Spleen (tissue), 7 donors: ENCODE data around the gene DCAF4.

Experiments
- POLR2A ChIP-seq, 3 donors: fragments of 450-650 bp; IDR thresholded peaks; one replicate each; pipeline ENCODE4 v1.5.1; 2017; ENCODE audit warnings: antibody characterized with exemption in 3 of 3, mild to moderate bottlenecking in 1 of 3
- POLR2AphosphoS5 ChIP-seq, 3 donors: sonication (generic); formaldehyde crosslinking; IDR thresholded peaks; one replicate each; pipeline ENCODE4 v1.5.1; 2017; ENCODE audit warnings: antibody characterized with exemption in 3 of 3
- TF ChIP-seq, protein P1 (sequence below), 11 experiments: fragments of 200-600 bp in 7 of 11; fragments of 450-650 bp in 4 of 11; sonication (generic) in 4 of 11; IDR thresholded peaks in 8 of 11; conservative IDR thresholded peaks in 3 of 11; 1 replicate in 7 of 11; 2 replicates in 4 of 11; pipeline versions ENCODE4 v1.4.0 to v1.8.0; 2016 to 2021; ENCODE audit warnings: antibody characterized with exemption in 11 of 11, inconsistent platforms in 4 of 11, mild to moderate bottlenecking in 1 of 11
- donor health status: DM: no; HTN: no; CAD: no; lungs with moderate emphysema.
- donor health status: DM: no; HTN: no; CAD: no.
- donor health status: DM: no; HTN: no; CAD: no.

DNA sequence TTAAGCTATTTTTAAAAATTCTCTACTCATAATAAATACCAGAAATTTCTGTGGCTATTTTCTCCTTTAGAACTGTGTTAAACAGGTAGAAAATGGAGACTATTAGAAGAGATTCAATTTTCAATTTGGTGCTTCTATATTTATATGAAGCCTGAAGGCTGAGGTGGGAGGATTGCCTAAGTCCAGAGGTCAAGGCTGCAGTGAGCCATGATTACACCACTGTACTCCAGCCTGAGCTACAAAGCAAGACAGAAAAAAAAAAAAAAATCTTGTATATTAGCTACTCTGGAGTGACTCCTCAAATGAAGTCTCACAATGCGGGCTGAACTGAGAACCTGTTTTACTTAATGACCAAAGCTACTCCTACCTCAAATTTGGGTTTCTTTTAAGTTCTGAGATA lies 22.5 kb upstream of the DCAF4 start:
- TF ChIP-seq POLR2A (IDR thresholded peaks at IDR 0.05): no peak
- TF ChIP-seq, protein P1, sequence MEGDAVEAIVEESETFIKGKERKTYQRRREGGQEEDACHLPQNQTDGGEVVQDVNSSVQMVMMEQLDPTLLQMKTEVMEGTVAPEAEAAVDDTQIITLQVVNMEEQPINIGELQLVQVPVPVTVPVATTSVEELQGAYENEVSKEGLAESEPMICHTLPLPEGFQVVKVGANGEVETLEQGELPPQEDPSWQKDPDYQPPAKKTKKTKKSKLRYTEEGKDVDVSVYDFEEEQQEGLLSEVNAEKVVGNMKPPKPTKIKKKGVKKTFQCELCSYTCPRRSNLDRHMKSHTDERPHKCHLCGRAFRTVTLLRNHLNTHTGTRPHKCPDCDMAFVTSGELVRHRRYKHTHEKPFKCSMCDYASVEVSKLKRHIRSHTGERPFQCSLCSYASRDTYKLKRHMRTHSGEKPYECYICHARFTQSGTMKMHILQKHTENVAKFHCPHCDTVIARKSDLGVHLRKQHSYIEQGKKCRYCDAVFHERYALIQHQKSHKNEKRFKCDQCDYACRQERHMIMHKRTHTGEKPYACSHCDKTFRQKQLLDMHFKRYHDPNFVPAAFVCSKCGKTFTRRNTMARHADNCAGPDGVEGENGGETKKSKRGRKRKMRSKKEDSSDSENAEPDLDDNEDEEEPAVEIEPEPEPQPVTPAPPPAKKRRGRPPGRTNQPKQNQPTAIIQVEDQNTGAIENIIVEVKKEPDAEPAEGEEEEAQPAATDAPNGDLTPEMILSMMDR (IDR thresholded peaks at IDR 0.05 in 8 of 11, conservative IDR thresholded peaks at IDR 0.05 in 3 of 11): no peak
- no peak for TF ChIP-seq POLR2AphosphoS5 (IDR thresholded peaks at IDR 0.05)
